Mucosa of descending colon (tissue), 3 donors: Measurements from ENCODE around the gene ARHGEF9. TPM values are rescaled to one million over a fixed set of nuclear protein-coding genes. Genes with fewer than 3 reads are reported as not detected.
"Not testable (repeated sequence)": the region's sequence is repeated elsewhere in the genome, so short reads cannot be mapped to it uniquely, and the experiment has no call there.

Experiments used
- ATAC-seq: fragments of 200-7000 bp; cut with Tn5 transposase; one replicate; pipeline ENCODE4 v1.9.1; 2020; ENCODE audit warnings: mild to moderate bottlenecking, moderate library complexity
- DNase-seq, 3 donors: peaks; one replicate each; pipeline ENCODE4 v3.0.0-alpha.2; 2020
- H3K36me3 ChIP-seq: fragments of 200-600 bp; one replicate; pipeline ENCODE4 v1.8.0; 2021; ENCODE audit warnings: low read depth, mild to moderate bottlenecking
- H3K4me1 ChIP-seq: fragments of 200-600 bp; one replicate; pipeline ENCODE4 v1.8.0; 2021; ENCODE audit warnings: low read depth, mild to moderate bottlenecking
- H3K4me3 ChIP-seq: fragments of 200-600 bp; one replicate; pipeline ENCODE4 v1.8.0; 2021; ENCODE audit warnings: mild to moderate bottlenecking
- H3K9me3 ChIP-seq: fragments of 200-600 bp; one replicate; pipeline ENCODE4 v1.8.0; 2021; ENCODE audit warnings: mild to moderate bottlenecking
- CTCF ChIP-seq: fragments of 200-600 bp; IDR thresholded peaks from one replicate; pipeline ENCODE4 v1.8.0; 2022; ENCODE audit warnings: antibody characterized with exemption, mild to moderate bottlenecking
- intact Hi-C, 2 donors: fragments of 100-400 bp; cut with DNase I in 1 of 2; cut with micrococcal nuclease in 1 of 2; formaldehyde crosslinking; loops; one replicate each; pipeline versions ENCODE4 v1.11.0 to v1.11.1; 2022; cut with DNase I, micrococcal nuclease
- long read RNA-seq, 2 donors: library from polyadenylated mRNA; unstranded; transcript quantifications; one replicate each; pipeline ENCODE4 v2.0.0, GENCODE V29; 2019 to 2021
- total RNA-seq, 3 donors: library from RNA; stranded (reverse); fragmentation: NEBNext Ultra II Directional in 2 of 3; extraction: Animal tissue kit (Norgen Biotek cat#: 25700) in 2 of 3; gene quantifications; one replicate each; pipeline versions ENCODE4 v1.2.1 to v1.2.4, GENCODE V29; 2021 to 2023
- donor health status: DM: no; HTN: no; CAD: no; lungs with moderate emphysema.
- donor health status: DM: no; HTN: no; CAD: no.
- donor health status: DM: no; HTN: yes; CAD: no.

Gene ARHGEF9
- total RNA-seq = 10 to 100 TPM; 33.7 to 34.6 (median 34.3) TPM
- long read RNA-seq, donor 1, full-length matches to known transcripts = 3 of 9 reads
- long read RNA-seq, donor 1, partial matches to known transcripts = 0 of 9 reads
- long read RNA-seq, donor 1, other reads (novel, unspliced or antisense) = 6 of 9 reads
- long read RNA-seq, donor 2, partial matches to known transcripts = 1 of 9 reads
- long read RNA-seq, donor 2, other reads (novel, unspliced or antisense) = 4 of 9 reads

DNA sequence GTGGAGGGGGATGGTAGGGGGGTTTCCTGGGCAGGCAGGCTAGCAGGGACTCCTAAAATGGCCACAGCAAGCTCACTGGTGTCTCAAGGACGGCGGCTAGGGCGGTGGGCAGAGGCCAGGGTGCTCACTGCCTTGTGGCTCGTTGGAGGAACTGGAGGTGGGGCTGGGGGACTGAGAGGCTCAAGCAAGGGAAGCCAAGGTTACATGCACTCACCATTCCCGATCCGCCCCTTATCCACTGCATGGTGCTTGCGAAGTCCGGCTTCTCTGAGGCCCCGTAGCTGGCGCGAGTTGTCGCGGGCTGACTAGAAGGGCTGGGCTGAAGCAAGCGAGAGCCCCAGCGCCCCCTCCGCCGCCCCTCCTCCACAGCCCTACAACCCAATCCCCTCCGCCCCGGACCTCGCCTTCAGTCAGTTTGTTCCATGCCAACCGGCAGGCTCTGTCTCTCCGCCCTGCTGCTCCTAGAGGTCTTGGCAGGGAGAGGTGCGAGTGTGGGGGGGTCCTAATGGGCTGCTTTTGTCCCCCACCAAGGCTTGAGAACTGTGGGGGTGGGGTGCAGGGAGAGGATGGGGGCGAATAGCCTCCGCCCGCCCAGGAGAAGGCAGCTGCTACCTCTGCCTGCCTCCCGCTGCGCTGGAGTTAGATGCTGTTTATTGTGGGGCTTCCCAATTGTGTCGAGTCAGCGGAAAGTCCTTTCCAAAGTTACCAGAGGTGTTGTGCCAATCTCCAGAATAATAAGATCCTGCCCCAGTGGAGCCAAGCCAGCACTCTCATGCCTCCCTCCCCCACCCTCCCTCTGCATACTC, at the start of gene ARHGEF9:
Gene ARHGEF9 (minus strand): TSS at position 313 of the 806 bp plus-strand sequence. CDS start 69 bp downstream, at position 244.
- Histone ChIP-seq H3K9me3 (no peaks in the 10 kb centered on the region), H3K4me3 (peak within 1 kb of the TSS; percentile 11), H3K4me1 (no peaks in the 10 kb centered on the region), H3K36me3 (no peaks in the 10 kb centered on the region)
- DNase-seq (peak; percentile 26 to 51 (median 48)), ATAC-seq (peak; percentile 63)
- intact Hi-C loops = no loop called here
- TF ChIP-seq CTCF = no peak

DNA sequence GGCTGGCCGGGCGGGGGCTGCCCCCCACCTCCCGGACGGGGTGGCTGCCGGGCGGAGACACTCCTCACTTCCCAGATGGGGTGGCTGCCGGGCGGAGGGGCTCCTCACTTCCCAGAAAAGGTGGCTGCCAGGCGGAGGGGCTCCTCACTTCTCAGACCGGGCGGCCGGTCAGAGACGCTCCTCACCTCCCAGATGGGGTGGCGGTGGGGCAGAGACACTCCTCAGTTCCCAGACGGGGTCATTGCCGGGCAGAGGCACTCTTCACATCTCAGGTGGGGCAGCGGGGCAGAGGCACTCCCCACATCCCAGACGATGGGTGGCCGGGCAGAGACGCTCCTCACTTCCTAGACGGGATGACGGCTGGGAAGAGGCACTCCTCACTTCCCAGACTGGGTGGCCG, 40.4 kb upstream of the ARHGEF9 start:
- H3K9me3 ChIP-seq, H3K36me3 ChIP-seq, H3K4me3 ChIP-seq, H3K4me1 ChIP-seq, DNase-seq, intact Hi-C loops, ATAC-seq: not testable (repeated sequence)

DNA sequence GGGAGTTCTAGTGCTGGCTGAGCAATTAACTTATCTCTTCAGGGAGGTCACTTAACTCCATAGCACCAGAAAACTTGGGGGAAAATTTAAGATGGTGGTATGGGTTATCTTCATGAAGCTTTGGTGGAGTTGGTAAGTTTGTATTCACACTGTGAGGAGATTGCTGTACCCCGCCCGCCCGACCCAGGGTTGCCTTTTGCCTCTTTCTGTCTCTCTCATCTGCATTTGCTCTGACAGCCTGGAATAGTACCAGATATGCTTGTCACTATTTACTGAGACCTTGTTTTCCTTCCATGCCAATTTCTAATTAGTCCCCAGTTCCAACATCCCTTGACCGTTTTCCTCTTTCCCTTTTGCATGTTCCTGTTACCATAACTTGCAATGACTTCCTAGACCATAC, 33.1 kb upstream of the ARHGEF9 start:
- TF ChIP-seq CTCF = no peak
- H3K4me3 ChIP-seq = no peak overlapping the region
- H3K9me3 ChIP-seq = no peaks in the 10 kb centered on the region
- intact Hi-C loops = no loop called here
- DNase-seq (no peak), ATAC-seq (no peak)
- H3K36me3 ChIP-seq = no peaks in the 10 kb centered on the region
- H3K4me1 ChIP-seq = no peaks in the 10 kb centered on the region

GRCh38 chrX:63817696-63818095, 32.7 kb upstream of the ARHGEF9 start:
- no peak overlapping the region for H3K4me3 ChIP-seq
- intact Hi-C loops = no loop called here
- DNase-seq (no peak), ATAC-seq (no peak)
- no peaks in the 10 kb centered on the region for H3K9me3 ChIP-seq
- no peaks in the 10 kb centered on the region for H3K4me1 ChIP-seq
- no peaks in the 10 kb centered on the region for H3K36me3 ChIP-seq
- TF ChIP-seq CTCF = no peak

- DNase-seq = no peak
- H3K36me3 ChIP-seq = no peaks in the 10 kb centered on the region
- H3K4me3 ChIP-seq = no peak overlapping the region
- H3K9me3 ChIP-seq = no peaks in the 10 kb centered on the region
- no peaks in the 10 kb centered on the region for H3K4me1 ChIP-seq
- intact Hi-C loops = no loop called here
- ATAC-seq = no peak
- TF ChIP-seq CTCF = no peak
Observed at GRCh38 chrX:63812823-63813222, 27.8 kb upstream of the ARHGEF9 start.

DNA sequence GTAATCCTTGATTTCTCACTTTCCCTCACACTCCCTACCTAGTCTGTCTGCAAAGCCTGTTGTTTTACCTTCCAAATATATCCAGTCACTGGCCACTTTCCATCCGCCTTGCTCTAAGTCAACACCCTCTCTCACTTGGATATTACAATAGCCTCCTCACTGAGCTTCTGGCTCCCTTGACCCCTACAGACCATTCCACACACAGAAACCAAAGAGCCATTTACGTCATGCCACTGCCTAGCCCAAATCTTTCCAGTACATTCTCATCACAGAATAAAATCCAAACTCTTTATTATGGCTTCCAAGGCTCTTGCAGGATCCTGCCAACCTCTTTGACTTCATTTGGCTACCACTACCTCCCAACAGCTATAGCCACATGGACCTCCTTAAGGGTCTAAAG, 25.7 kb upstream of the ARHGEF9 start:
- intact Hi-C loops = no loop called here
- no peak for TF ChIP-seq CTCF
- no peaks in the 10 kb centered on the region for H3K9me3 ChIP-seq
- H3K4me1 ChIP-seq = no peaks in the 10 kb centered on the region
- DNase-seq (no peak), ATAC-seq (no peak)
- no peaks in the 10 kb centered on the region for H3K36me3 ChIP-seq
- no peak overlapping the region for H3K4me3 ChIP-seq
